ENCODE results near the gene FKBP1A.
"Not testable (repeated sequence)": the region's sequence is repeated elsewhere in the genome, so short reads cannot be mapped to it uniquely, and the experiment has no call there.

The FKBP1A gene

GRCh38 chr20:1364106-1364505, 28.7 kb downstream of the FKBP1A start:
- no peak for DNase-seq (ENCODE audit: low read depth in 2 of 2)

- DNase-seq (ENCODE audit: low read depth in 2 of 2): no peak
These were observed 29.3 kb downstream of the FKBP1A start for GRCh38 chr20:1363522-1363921.

GRCh38 chr20:1362484-1362883, 30.4 kb downstream of the FKBP1A start:
- no peak for DNase-seq (ENCODE audit: low read depth in 2 of 2)

- no peak for DNase-seq (ENCODE audit: low read depth in 2 of 2)
These were observed 32.6 kb downstream of the FKBP1A start for GRCh38 chr20:1360094-1360846.

GRCh38 chr20:1357921-1358671, 34.8 kb downstream of the FKBP1A start:
- DNase-seq (ENCODE audit: low read depth in 2 of 2): peak in 1 of 2 donors; percentile 29

GRCh38 chr20:1353956-1354355, 38.9 kb downstream of the FKBP1A start:
- no peak for DNase-seq (ENCODE audit: low read depth in 2 of 2)

- DNase-seq (ENCODE audit: low read depth in 2 of 2): no peak
These were observed 46.4 kb downstream of the FKBP1A start for GRCh38 chr20:1346315-1346969.

- DNase-seq (ENCODE audit: low read depth in 2 of 2): no peak
These were observed 47.1 kb downstream of the FKBP1A start for GRCh38 chr20:1345756-1346093.

- no peak for DNase-seq (ENCODE audit: low read depth in 2 of 2)
These were observed 47.7 kb downstream of the FKBP1A start for GRCh38 chr20:1345030-1345755.

- DNase-seq (ENCODE audit: low read depth in 2 of 2): not testable (repeated sequence)
These were observed 49.3 kb downstream of the FKBP1A start for GRCh38 chr20:1343446-1344124.

- DNase-seq (ENCODE audit: low read depth in 2 of 2): no peak
These were observed 51.1 kb downstream of the FKBP1A start for GRCh38 chr20:1341561-1342265.

- no peak for DNase-seq (ENCODE audit: low read depth in 2 of 2)
These were observed 54.1 kb downstream of the FKBP1A start for GRCh38 chr20:1338801-1339200.

- DNase-seq (ENCODE audit: low read depth in 2 of 2): no peak
These were observed 54.8 kb downstream of the FKBP1A start for GRCh38 chr20:1338096-1338495.

- DNase-seq (ENCODE audit: low read depth in 2 of 2): no peak
These were observed 55.4 kb downstream of the FKBP1A start for GRCh38 chr20:1337441-1337840.

- DNase-seq (ENCODE audit: low read depth in 2 of 2): no peak
These were observed 56.0 kb downstream of the FKBP1A start for GRCh38 chr20:1336699-1337367.

GRCh38 chr20:1335961-1336698, 56.7 kb downstream of the FKBP1A start:
- DNase-seq (ENCODE audit: low read depth in 2 of 2): no peak

- DNase-seq (ENCODE audit: low read depth in 2 of 2): no peak
These were observed 58.1 kb downstream of the FKBP1A start for GRCh38 chr20:1334761-1335160.

GRCh38 chr20:1334370-1334731, 58.5 kb downstream of the FKBP1A start:
- DNase-seq (ENCODE audit: low read depth in 2 of 2): no peak

- DNase-seq (ENCODE audit: low read depth in 2 of 2): no peak
These were observed 59.1 kb downstream of the FKBP1A start for GRCh38 chr20:1333462-1334369.
